Activated CD4-positive, alpha-beta T cell treated with anti-CD3 and anti-CD28 coated beads, Interleukin-2, amount 50 U/mL, for 48 hours (primary cell): Measurements from ENCODE around the gene DDX41.
A peak's percentile ranks its signal among the peaks of the same experiment; 100 is the strongest.

Source experiments
- DNase-seq, 2 experiments: peaks; one replicate each; pipeline ENCODE4 v3.0.0-alpha.2; 2020

Gene DDX41

GRCh38 chr5:177512736-177513380 lies 3.9 kb downstream of the DDX41 start:
- DNase-seq, result no peak

GRCh38 chr5:177511796-177512675 lies 4.7 kb downstream of the DDX41 start:
- DNase-seq, result no peak

- DNase-seq, result no peak
Measured at GRCh38 chr5:177511181-177511580, 5.6 kb downstream of the DDX41 start.

GRCh38 chr5:177510567-177511053 lies 6.2 kb downstream of the DDX41 start:
- DNase-seq, result no peak

- DNase-seq, result no peak
Measured at GRCh38 chr5:177509991-177510566, 6.7 kb downstream of the DDX41 start.

- no peak for DNase-seq
Measured at GRCh38 chr5:177509381-177509951, 7.3 kb downstream of the DDX41 start, which contains the start of gene DOK3. Gene DOK3 (minus strand): TSS chr5:177509826. CDS start chr5:177509540, 286 bp downstream.

- no peak for DNase-seq
Measured at GRCh38 chr5:177508837-177509236, 7.9 kb downstream of the DDX41 start.

- no peak for DNase-seq
Measured at GRCh38 chr5:177508221-177508611, 8.5 kb downstream of the DDX41 start.

GRCh38 chr5:177507596-177508220 lies 9.1 kb downstream of the DDX41 start:
- DNase-seq, result no peak

- DNase-seq, result no peak
Measured at GRCh38 chr5:177507165-177507564, 9.6 kb downstream of the DDX41 start.

GRCh38 chr5:177505075-177505474 lies 11.7 kb downstream of the DDX41 start:
- DNase-seq, result no peak

- no peak for DNase-seq
Measured at GRCh38 chr5:177504086-177505056, 12.4 kb downstream of the DDX41 start.

- DNase-seq, result no peak
Measured at GRCh38 chr5:177503351-177504085, 13.2 kb downstream of the DDX41 start.

- no peak for DNase-seq
Measured at GRCh38 chr5:177502886-177503285, 13.9 kb downstream of the DDX41 start.

- DNase-seq, result no peak
Measured at GRCh38 chr5:177501874-177502678, 14.7 kb downstream of the DDX41 start.

GRCh38 chr5:177500685-177501522 lies 15.9 kb downstream of the DDX41 start:
- DNase-seq, result peak; percentile 92 to 93

GRCh38 chr5:177499842-177500241 lies 16.9 kb downstream of the DDX41 start:
- no peak for DNase-seq

- DNase-seq, result no peak
Measured at GRCh38 chr5:177498013-177498787, 18.6 kb downstream of the DDX41 start.
